SJSA1 (cell line): ENCODE data around the gene RBM15B. TPM values are rescaled to one million over a fixed set of nuclear protein-coding genes. Genes with fewer than 3 reads are reported as not detected.
"Not testable (repeated sequence)": the region's sequence is repeated elsewhere in the genome, so short reads cannot be mapped to it uniquely, and the experiment has no call there.

Experiments used
- DNase-seq, 2 experiments: peaks; one replicate each; pipeline ENCODE4 v3.0.0-alpha.2; 2015 to 2020; ENCODE audit warnings: low spot score in 2 of 2, low read depth in 1 of 2
- H3K27ac ChIP-seq: fragments of 250-450 bp; sonication (Bioruptor Pico); 2 replicates; pipeline ENCODE4 v1.5.1; 2020; ENCODE audit warnings: mild to moderate bottlenecking, moderate library complexity
- H3K27me3 ChIP-seq: fragments of 250-450 bp; sonication (Bioruptor Pico); replicated peaks from 2 replicates; pipeline ENCODE4 v1.5.1; 2020; ENCODE audit warnings: mild to moderate bottlenecking, moderate library complexity
- H3K36me3 ChIP-seq: fragments of 250-450 bp; sonication (Bioruptor Pico); 2 replicates; pipeline ENCODE4 v1.5.1; 2020; ENCODE audit warnings: mild to moderate bottlenecking
- H3K4me1 ChIP-seq: fragments of 250-450 bp; sonication (Bioruptor Pico); replicated peaks from 2 replicates; pipeline ENCODE4 v1.6.1; 2021; ENCODE audit warnings: mild to moderate bottlenecking
- H3K4me3 ChIP-seq: fragments of 250-450 bp; sonication (Bioruptor Pico); 2 replicates; pipeline ENCODE4 v1.5.1; 2020; ENCODE audit warnings: mild to moderate bottlenecking
- H3K9me3 ChIP-seq: fragments of 250-450 bp; sonication (Bioruptor Pico); replicated peaks from 2 replicates; pipeline ENCODE4 v1.5.1; 2020; ENCODE audit warnings: mild to moderate bottlenecking
- total RNA-seq: library from RNA; depleted of rRNA; stranded (reverse); fragments of >200 nt; shearing (Covaris generic); gene quantifications from 2 replicates; pipeline ENCODE4 v1.2.3, GENCODE V29; 2014

The RBM15B gene
- total RNA-seq, 1 experiment from 2014 or later: 16.9 TPM

DNA sequence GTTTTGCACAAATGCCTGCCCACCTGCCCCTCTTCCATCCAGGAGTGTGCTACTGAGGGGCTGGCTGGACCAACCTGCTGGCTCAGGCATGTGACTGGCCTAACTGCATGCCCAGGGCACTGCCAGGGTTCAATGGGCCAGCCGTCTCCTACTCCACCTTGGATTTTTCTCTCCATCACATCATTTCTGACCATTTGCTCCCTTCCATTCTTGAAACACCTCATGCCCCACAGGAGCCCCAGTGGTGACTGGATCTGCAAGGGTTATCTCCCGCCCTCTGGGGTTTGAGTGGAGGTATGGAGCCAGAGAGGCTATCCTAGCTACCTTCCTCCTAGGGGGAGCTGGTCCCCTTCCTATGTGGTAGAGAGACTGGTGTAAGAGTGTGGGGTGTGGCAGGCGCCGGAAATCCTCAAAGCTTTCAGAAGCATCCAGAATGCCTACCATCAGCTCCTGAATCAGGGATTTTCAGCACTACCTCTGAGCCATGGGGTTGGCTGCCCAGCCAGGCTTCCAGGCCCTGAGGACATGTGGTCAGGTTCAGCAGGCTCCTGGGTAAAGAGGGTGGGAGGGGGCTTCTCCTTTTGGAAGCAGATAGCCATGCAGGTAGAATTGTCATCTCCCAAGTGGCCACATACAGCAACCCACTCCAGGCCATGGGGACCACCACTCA is 8.9 kb upstream of the RBM15B start:
- no peaks in the 10 kb centered on the region for H3K9me3 ChIP-seq
- H3K27me3 ChIP-seq: no peaks in the 10 kb centered on the region
- H3K36me3 ChIP-seq: peaks cover 23% of the 10 kb centered on the region
- no peak overlapping the region for H3K4me3 ChIP-seq
- peak in 1 of 2 experiments; percentile 22 for DNase-seq
- no peak overlapping the region for H3K27ac ChIP-seq
- H3K4me1 ChIP-seq: peaks cover 16% of the 10 kb centered on the region

- Histone ChIP-seq H3K27me3 (no peaks in the 10 kb centered on the region), H3K4me3 (no peak overlapping the region), H3K4me1 (peaks cover 16% of the 10 kb centered on the region), H3K9me3 (no peaks in the 10 kb centered on the region), H3K36me3 (peaks cover 31% of the 10 kb centered on the region), H3K27ac (no peak overlapping the region)
- no peak for DNase-seq
Observed at GRCh38 chr3:51382947-51383578, 8.0 kb upstream of the RBM15B start.

DNA sequence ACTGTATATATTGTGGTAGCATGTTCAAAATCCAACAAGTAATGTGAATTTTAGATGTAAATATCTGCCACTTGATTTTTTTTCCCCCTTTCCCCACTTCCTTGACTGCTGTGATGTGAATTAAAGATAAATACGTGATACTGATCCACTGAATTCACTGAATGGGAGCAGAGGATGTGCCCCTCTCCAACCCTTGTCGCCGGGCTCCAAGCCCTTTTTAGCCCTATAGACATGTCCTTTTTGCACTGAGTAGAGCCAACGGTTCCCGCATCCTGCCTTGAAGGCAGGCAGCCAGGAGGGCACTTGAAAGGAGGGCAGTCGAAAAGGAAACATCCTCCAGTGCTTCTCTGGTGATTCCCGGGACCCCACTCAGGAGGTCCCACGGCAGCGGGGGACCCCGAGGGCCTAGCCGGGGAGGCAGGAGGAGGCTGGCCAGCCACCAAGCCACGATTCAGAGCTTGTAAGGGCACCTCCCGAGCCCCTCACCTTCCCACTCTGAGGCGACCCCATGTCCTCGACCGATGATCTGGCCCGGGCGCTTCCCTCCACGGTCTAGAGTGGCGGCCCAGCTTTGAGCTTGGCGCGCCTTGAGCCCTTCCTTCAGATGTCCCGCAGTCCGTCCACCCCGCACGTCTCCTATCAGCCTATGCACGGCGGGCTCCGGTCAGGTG is 6.9 kb upstream of the RBM15B start:
- H3K4me1 ChIP-seq: peaks cover 16% of the 10 kb centered on the region
- H3K9me3 ChIP-seq: no peaks in the 10 kb centered on the region
- peaks cover 41% of the 10 kb centered on the region for H3K36me3 ChIP-seq
- H3K4me3 ChIP-seq: peak overlapping the region; percentile 73
- H3K27me3 ChIP-seq: no peaks in the 10 kb centered on the region
- peak overlapping the region; percentile 86 for H3K27ac ChIP-seq
- peak in 1 of 2 experiments; percentile 44 for DNase-seq

GRCh38 chr3:51384726-51385473 is 6.2 kb upstream of the RBM15B start, which contains the start of gene MANF:
Gene MANF (plus strand): TSS chr3:51385291. CDS start chr3:51385343, 52 bp downstream.
- H3K27ac ChIP-seq: peak within 1 kb of the TSS; percentile 86
- H3K27me3 ChIP-seq: no peaks in the 10 kb centered on the region
- peaks cover 49% of the 10 kb centered on the region for H3K36me3 ChIP-seq
- H3K9me3 ChIP-seq: no peaks in the 10 kb centered on the region
- peaks cover 16% of the 10 kb centered on the region for H3K4me1 ChIP-seq
- H3K4me3 ChIP-seq: peak within 1 kb of the TSS; percentile 73
- DNase-seq: peak; percentile 94 to 96

- Histone ChIP-seq H3K27me3 (no peaks in the 10 kb centered on the region), H3K4me1 (peaks cover 21% of the 10 kb centered on the region), H3K36me3 (peaks cover 56% of the 10 kb centered on the region), H3K27ac (no peak overlapping the region), H3K4me3 (peak overlapping the region; percentile 73), H3K9me3 (no peaks in the 10 kb centered on the region)
- peak in 1 of 2 experiments; percentile 32 for DNase-seq
Observed at GRCh38 chr3:51385621-51386091, 5.4 kb upstream of the RBM15B start.

DNA sequence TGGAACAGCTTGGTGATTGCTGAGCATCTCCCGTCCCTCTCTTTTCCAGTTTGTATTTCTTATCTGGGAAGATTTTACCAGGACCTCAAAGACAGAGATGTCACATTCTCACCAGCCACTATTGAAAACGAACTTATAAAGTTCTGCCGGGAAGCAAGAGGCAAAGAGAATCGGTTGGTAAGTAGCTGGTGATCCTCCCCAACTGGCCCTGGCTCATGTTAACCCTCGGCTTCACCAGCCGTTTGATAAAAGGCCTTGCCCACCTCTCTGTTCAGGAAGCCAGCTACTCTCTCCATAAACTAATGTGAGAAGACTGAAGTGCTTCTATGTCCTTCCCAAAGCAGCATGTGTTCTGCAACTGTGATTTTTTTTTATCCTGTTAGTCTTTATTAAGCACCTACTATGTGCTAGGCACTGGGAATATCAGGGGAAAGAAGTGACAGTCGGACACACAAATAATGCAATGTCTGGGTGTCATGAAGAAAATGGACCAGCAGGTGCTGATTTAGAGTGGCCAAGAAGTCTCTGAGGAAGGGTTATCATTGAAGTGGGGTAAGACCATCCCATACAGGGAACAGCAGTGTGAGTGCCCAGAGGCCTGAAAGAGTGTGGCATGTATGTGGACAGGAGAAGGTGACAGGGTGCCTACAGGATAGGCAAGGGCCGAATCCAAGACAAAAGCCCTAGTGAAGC is 4.8 kb upstream of the RBM15B start:
- Histone ChIP-seq H3K9me3 (no peaks in the 10 kb centered on the region; the same call in 1 of the 2 replicates), H3K36me3 (peaks cover 60% of the 10 kb centered on the region), H3K27me3 (no peaks in the 10 kb centered on the region), H3K4me3 (peak overlapping the region; percentile 73), H3K4me1 (peaks cover 23% of the 10 kb centered on the region), H3K27ac (no peak overlapping the region)
- DNase-seq: no peak

DNA sequence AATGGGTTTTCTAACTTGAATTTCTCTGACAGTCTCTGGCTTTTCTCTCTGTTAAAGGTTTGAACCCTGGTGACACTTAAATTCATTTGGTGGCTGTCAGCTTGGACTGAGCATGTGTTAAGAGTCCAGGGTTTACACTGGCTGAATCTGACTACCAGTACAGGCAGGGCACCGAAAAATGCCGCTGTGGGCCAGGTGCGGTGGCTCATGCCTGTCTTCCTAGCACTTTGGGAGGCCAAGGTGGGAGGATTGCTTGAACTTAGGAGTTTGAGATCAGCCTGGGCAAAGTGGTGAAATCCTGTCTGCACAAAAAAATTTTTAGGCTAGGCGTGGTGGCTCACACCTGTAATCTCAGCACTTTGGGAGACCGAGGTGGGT is 4.2 kb upstream of the RBM15B start:
- no peak overlapping the region for H3K27ac ChIP-seq
- DNase-seq: peak in 1 of 2 experiments; percentile 22
- H3K4me1 ChIP-seq: peaks cover 27% of the 10 kb centered on the region
- H3K4me3 ChIP-seq: no peak overlapping the region
- no peaks in the 10 kb centered on the region for H3K27me3 ChIP-seq
- peaks cover 5% of the 10 kb centered on the region for H3K9me3 ChIP-seq
- peaks cover 65% of the 10 kb centered on the region for H3K36me3 ChIP-seq

- Histone ChIP-seq H3K4me1 (peaks cover 31% of the 10 kb centered on the region), H3K36me3 (peaks cover 69% of the 10 kb centered on the region)
- H3K4me3 ChIP-seq, H3K9me3 ChIP-seq, DNase-seq, H3K27ac ChIP-seq, H3K27me3 ChIP-seq: not testable (repeated sequence)
Observed at GRCh38 chr3:51387281-51387680, 3.8 kb upstream of the RBM15B start.

DNA sequence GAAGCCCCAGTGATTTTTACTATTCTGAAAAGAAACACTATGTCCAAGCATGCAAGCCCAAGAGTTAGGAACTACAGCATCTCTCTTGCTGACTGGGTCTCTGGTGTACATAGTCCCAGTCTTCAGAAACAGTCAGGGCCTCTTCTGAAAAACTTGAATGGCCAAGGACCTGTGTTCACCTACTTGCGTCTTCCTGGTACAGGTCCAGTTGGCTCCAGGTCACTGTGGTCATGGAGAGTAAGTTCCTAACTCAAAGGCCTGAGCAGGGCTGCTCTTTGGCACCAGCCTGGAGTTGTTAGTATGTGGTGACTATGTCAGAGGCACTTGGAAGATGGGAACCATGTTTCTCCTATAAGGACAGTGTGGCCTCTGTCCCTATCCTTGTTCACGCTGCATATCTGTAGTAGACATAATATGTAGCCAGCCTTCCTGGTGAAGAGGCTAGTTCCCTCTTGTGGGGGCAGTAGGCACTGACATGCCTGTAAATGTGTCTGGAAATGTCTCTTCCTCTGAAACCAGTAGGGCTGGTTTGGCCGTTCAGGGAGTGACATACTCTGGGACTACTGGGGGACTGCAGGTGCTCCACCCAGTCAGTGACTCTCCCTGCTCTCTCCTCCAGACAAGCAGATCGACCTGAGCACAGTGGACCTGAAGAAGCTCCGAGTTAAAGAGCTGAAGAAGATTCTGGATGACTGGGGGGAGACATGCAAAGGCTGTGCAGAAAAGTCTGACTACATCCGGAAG is 2.6 kb upstream of the RBM15B start:
- Histone ChIP-seq H3K9me3 (peaks cover 12% of the 10 kb centered on the region), H3K36me3 (peaks cover 81% of the 10 kb centered on the region)

GRCh38 chr3:51389423-51390183 is 1.5 kb upstream of the RBM15B start:
- peaks cover 12% of the 10 kb centered on the region for H3K9me3 ChIP-seq
- no peak overlapping the region for H3K4me3 ChIP-seq
- peaks cover 33% of the 10 kb centered on the region for H3K4me1 ChIP-seq
- DNase-seq: peak in 1 of 2 experiments; percentile 36
- H3K27me3 ChIP-seq: no peaks in the 10 kb centered on the region
- H3K36me3 ChIP-seq: peaks cover 88% of the 10 kb centered on the region
- no peak overlapping the region for H3K27ac ChIP-seq

More for the DNA sequence above, 2.6 kb upstream of the RBM15B start:
- no peak for DNase-seq
- no peak overlapping the region for H3K4me3 ChIP-seq
- H3K4me1 ChIP-seq: peaks cover 36% of the 10 kb centered on the region
- no peaks in the 10 kb centered on the region for H3K27me3 ChIP-seq
- H3K27ac ChIP-seq: no peak overlapping the region

- Histone ChIP-seq H3K4me3 (peak overlapping the region; percentile 98), H3K27me3 (no peaks in the 10 kb centered on the region), H3K4me1 (peaks cover 33% of the 10 kb centered on the region), H3K27ac (no peak overlapping the region), H3K9me3 (peaks cover 12% of the 10 kb centered on the region), H3K36me3 (peaks cover 95% of the 10 kb centered on the region)
- no peak for DNase-seq
Observed at GRCh38 chr3:51390246-51391074, 625 bp upstream of the RBM15B start.
